GM12891 (cell line): ENCODE results near the gene CDC42BPA.

Experiments used
- POLR2A ChIP-seq: IDR thresholded peaks from 2 replicates; pipeline ENCODE4 v1.6.1; 2011; ENCODE audit warnings: low read depth, low read length, control low read depth
- POLR2AphosphoS5 ChIP-seq: IDR thresholded peaks from 2 replicates; pipeline ENCODE4 v1.6.1; 2011; ENCODE audit warnings: low read depth, low read length, control low read depth
- POU2F2 ChIP-seq: IDR thresholded peaks from 2 replicates; pipeline ENCODE4 v1.6.1; 2011; ENCODE audit warnings: low read depth, mild to moderate bottlenecking, control low read depth, low read length, moderate library complexity
- SPI1 ChIP-seq: IDR thresholded peaks from 2 replicates; pipeline ENCODE4 v1.6.1; 2011; ENCODE audit warnings: low read depth, low read length, control low read depth
- TAF1 ChIP-seq: IDR thresholded peaks from 2 replicates; pipeline ENCODE4 v1.6.1; 2011; ENCODE audit warnings: low read depth, low read length, control low read depth

DNA sequence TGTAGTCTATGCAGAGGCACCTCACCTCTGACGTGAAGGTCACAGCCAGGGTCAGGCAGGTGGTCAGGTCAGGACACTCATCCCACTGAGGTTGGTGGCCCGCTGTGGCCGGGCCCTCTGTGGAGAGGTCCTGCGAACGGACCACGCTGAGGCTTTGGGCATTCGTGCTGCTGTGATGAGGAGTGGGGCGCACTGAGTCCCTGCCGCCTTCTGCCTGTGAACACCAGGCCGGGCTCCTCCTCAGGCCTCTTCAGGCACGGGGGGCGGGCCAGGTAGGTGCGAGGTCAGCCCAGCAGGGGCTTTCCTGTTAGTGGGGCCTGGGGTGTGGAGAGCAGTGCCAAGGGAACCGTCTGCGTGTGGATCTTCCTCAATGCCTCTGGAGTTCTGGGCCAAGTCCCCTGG lies 339.2 kb downstream of the CDC42BPA start:
- TF ChIP-seq POLR2AphosphoS5 = no peak
- no peak for TF ChIP-seq POLR2A
- no peak for TF ChIP-seq SPI1
- TF ChIP-seq TAF1 = no peak
- TF ChIP-seq POU2F2 = no peak
